AG04449 (cell line): ENCODE data around the gene IFNGR1.

Experiments used
- CTCF ChIA-PET: fragments of 350-600 bp; formaldehyde crosslinking; extraction: SDS; loops from one replicate; lab custom pipeline; 2021; ENCODE audit warnings: antibody characterized with exemption; lab: Yijun Ruan, JAX
- POLR2A ChIA-PET: fragments of 400-600, 350-600 bp; formaldehyde crosslinking; extraction: SDS; loops from one replicate; lab custom pipeline; 2020; ENCODE audit warnings: antibody characterized with exemption, inconsistent platforms; lab: Yijun Ruan, JAX
- DNase-seq: peaks from one replicate; pipeline ENCODE4 v3.0.0-alpha.2; 2010; ENCODE audit warnings: low read depth, low spot score
- H3K4me3 ChIP-seq: 2 replicates; pipeline ENCODE4 v1.5.1; 2011; ENCODE audit warnings: low read depth, mild to moderate bottlenecking, control low read depth, low read length
- TF ChIP-seq, protein P1 (sequence below): IDR thresholded peaks from one replicate; pipeline ENCODE4 v1.5.1; 2011; ENCODE audit warnings: mild to moderate bottlenecking, moderate library complexity, low read length, control low read depth, inconsistent platforms; ENCODE audit not compliant: insufficient read depth; ENCODE audit errors: missing control alignments

Gene IFNGR1

DNA sequence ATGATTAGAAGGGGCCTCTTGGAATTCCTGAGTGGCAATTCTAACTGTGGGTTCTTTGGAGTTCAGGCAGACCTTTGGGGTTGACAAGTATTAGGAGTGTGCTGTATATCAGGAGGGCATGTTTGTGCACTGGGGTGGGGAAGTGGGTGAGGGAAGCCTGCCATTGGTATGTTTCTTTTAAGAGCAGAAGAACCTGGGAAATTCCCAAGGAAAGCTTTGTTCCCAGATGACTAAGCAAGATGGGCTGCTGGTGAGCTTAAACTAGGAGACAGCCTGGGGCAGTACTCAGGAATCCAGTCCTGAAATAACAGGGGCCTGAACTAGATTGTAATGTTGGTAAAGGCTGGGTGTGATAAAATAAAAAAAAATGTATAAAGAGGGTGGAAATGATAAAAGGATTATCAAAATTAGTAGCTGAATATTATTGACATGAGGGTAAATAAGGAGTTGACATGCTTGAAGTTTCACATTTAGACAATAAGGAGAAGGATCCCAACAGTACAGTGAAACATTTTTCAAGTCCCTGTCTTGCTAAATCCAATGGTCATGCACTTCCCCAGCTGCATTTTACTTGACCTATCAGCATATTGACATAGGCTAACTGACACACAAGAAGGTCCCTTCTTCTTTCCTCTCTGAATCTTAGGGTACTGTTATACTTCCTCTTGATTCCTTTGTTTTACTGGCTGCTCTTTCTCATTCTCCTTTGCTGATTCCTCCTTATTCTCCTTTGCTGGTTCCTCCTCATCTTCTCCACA lies 18.4 kb upstream of the IFNGR1 start:
- DNase-seq: peak; percentile 77
- TF ChIP-seq, protein P1, sequence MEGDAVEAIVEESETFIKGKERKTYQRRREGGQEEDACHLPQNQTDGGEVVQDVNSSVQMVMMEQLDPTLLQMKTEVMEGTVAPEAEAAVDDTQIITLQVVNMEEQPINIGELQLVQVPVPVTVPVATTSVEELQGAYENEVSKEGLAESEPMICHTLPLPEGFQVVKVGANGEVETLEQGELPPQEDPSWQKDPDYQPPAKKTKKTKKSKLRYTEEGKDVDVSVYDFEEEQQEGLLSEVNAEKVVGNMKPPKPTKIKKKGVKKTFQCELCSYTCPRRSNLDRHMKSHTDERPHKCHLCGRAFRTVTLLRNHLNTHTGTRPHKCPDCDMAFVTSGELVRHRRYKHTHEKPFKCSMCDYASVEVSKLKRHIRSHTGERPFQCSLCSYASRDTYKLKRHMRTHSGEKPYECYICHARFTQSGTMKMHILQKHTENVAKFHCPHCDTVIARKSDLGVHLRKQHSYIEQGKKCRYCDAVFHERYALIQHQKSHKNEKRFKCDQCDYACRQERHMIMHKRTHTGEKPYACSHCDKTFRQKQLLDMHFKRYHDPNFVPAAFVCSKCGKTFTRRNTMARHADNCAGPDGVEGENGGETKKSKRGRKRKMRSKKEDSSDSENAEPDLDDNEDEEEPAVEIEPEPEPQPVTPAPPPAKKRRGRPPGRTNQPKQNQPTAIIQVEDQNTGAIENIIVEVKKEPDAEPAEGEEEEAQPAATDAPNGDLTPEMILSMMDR: no peak
- ChIA-PET POLR2A (no interaction called here), CTCF (interaction anchor here (1.1 kb wide), 1 partner anchor 12 kb away, joined by 3 read pairs; no protein-coding TSS in a partner anchor)
- H3K4me3 ChIP-seq: no peak overlapping the region

GRCh38 chr6:137236581-137237355 lies 17.6 kb upstream of the IFNGR1 start:
- POLR2A ChIA-PET: no interaction called here
- CTCF ChIA-PET: interaction anchor here (1.1 kb wide), 1 partner anchor 11 kb away, joined by 3 read pairs; no protein-coding TSS in a partner anchor
- DNase-seq: no peak
- TF ChIP-seq, protein P1: no peak
- H3K4me3 ChIP-seq: no peak overlapping the region

DNA sequence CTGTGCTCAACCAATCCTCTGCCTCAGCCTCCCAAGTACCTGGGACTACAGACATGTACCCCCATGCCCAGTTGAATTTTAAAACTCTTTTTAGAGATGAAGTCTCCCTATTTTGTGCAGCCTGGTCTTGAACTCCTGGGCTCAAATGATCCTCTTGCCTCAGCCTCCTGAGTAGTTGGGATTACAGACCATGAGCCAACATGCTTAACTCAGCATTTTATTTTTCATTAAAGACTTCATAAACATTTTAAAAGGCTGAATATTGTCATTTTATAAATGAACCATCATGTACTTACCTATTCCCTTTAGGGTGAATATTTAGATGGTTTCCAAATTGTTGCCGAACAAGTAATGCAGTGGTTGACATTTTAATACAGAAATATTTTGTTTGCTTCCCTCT lies 16.5 kb upstream of the IFNGR1 start:
- ChIA-PET CTCF (interaction anchor here (1.3 kb wide), 1 partner anchor 12 kb away, joined by 3 read pairs; no protein-coding TSS in a partner anchor), POLR2A (no interaction called here)
- H3K4me3 ChIP-seq: no peak overlapping the region
- TF ChIP-seq, protein P1: no peak
- no peak for DNase-seq

DNA sequence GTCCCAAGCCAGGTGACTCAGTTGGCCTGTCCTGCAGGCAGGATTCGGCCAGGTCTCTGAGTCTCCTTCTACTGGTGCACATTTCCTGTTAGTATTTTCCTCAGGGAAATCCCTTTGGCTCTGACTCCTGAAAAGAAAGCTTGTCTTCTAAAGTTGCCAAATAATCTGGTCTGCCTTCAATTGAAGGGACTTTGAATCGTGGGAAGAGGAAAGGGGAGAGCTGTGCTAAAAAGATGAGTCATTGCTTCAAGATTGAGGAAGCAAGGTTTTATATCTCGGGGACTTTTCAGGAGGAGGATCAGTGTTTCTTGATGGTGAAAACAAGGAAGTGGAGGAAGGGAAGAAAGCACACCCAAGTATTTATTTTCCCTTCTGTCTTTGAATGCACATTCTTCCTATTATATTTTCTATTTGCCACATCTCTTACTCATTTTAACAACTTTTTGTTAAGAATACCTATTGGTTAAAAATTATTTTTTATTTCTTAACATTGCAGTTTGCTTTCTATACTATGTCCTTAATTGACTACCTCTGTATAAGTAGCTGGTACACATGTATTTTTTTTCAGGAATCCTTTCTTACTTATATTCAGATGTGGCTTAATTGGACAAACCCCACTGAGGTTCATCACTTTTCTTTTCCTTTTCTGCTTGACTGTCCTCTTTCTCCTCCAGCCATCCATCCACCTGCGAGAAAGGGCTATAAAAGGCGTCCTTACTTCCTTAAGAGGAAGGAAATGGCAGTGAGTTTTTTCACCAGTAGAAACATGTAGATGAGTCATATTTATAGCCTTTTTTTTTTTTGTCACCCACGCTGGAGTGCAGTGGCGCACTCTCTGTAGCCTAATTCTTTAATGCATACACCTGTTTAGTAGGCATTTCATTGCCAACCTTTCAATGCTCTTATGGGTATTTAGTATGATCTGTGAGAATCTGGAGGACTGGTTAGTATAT lies 15.0 kb upstream of the IFNGR1 start:
- no peak overlapping the region for H3K4me3 ChIP-seq
- POLR2A ChIA-PET: no interaction called here
- peak; percentile 72 for DNase-seq
- CTCF ChIA-PET: interaction anchor here (1.3 kb wide), 2 partner anchors 13 to 81 kb away, joined by 3 to 4 read pairs; no protein-coding TSS in a partner anchor
- TF ChIP-seq, protein P1: no peak

DNA sequence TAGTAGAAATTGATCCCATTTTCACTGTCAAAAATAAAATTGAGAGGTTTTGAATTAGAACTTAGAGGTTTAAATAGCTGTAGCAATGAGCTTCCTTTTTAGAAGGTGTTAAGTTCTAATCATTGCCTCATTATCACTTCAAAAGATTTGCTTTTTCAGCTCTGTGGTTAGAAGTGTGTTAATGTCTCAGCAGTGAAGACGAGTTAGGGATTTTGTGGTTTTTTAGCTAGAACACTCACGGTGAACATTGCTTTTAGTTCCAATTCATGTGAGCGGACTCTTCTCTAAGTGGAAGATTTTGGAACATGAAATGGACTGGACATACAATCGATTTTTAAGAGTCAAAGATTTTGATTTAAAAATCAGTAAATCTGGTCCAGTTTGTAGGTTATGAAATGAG lies 12.7 kb upstream of the IFNGR1 start:
- H3K4me3 ChIP-seq: no peak overlapping the region
- DNase-seq: no peak
- TF ChIP-seq, protein P1: no peak
- POLR2A ChIA-PET: no interaction called here
- CTCF ChIA-PET: interaction anchor here (1.1 to 1.2 kb wide), 2 partner anchors 9 to 83 kb away, joined by 3 read pairs; no protein-coding TSS in a partner anchor
